Smooth muscle cell (in vitro differentiated cells): ENCODE data around the gene DPYD. TPM values are rescaled to one million over a fixed set of nuclear protein-coding genes. Genes with fewer than 3 reads are reported as not detected.

Source experiments
- DNase-seq: peaks from one replicate; lab custom pipeline; 2025; ENCODE audit not compliant: unreplicated experiment; lab: John Stamatoyannopoulos, UW
- H2AFZ ChIP-seq: fragments of 200-600 bp; sonication (generic); 2 replicates; pipeline ENCODE4 v1.6.0; 2016; ENCODE audit warnings: antibody characterized with exemption, low read depth, mild to moderate bottlenecking
- H3F3A ChIP-seq: fragments of 200-600 bp; sonication (generic); 2 replicates; pipeline ENCODE4 v1.6.0; 2017; ENCODE audit warnings: antibody characterized with exemption, low read depth
- H3K27ac ChIP-seq: fragments of 200-600 bp; sonication (generic); 2 replicates; pipeline ENCODE4 v1.5.1; 2016; ENCODE audit warnings: low read depth, mild to moderate bottlenecking
- H3K27me3 ChIP-seq: fragments of 200-600 bp; sonication (generic); 2 replicates; pipeline ENCODE4 v1.6.1; 2016; ENCODE audit warnings: low read depth, mild to moderate bottlenecking
- H3K36me3 ChIP-seq: fragments of 200-600 bp; sonication (generic); 2 replicates; pipeline ENCODE4 v1.5.1; 2016; ENCODE audit warnings: low read depth
- H3K4me1 ChIP-seq: fragments of 200-600 bp; sonication (generic); 2 replicates; pipeline ENCODE4 v1.5.1; 2016; ENCODE audit warnings: low read depth
- H3K4me2 ChIP-seq: fragments of 200-600 bp; sonication (generic); 2 replicates; pipeline ENCODE4 v1.6.0; 2016; ENCODE audit warnings: mild to moderate bottlenecking
- H3K4me3 ChIP-seq: fragments of 200-600 bp; sonication (generic); 2 replicates; pipeline ENCODE4 v1.5.1; 2016; ENCODE audit warnings: mild to moderate bottlenecking
- H3K79me2 ChIP-seq: fragments of 200-600 bp; sonication (generic); 2 replicates; pipeline ENCODE4 v1.6.0; 2016; ENCODE audit warnings: low read depth, mild to moderate bottlenecking
- H3K9ac ChIP-seq: fragments of 200-600 bp; sonication (generic); 2 replicates; pipeline ENCODE4 v1.6.0; 2016; ENCODE audit warnings: low read depth
- H3K9me3 ChIP-seq: fragments of 200-600 bp; sonication (generic); replicated peaks from 2 replicates; pipeline ENCODE4 v1.5.1; 2016; ENCODE audit warnings: low read depth
- H4K20me1 ChIP-seq: fragments of 200-600 bp; sonication (generic); 2 replicates; pipeline ENCODE4 v1.6.0; 2016; ENCODE audit warnings: low read depth
- WGBS: methylation state at CpG from one replicate; pipeline ENCODE4 v1.1.7; 2016; ENCODE audit warnings: low lambda C conversion rate; 5-methylcytosine and 5-hydroxymethylcytosine counted together
- polyA plus RNA-seq: library from polyadenylated mRNA; unstranded; fragments of >200 nt; fragmentation: Nextera tagmentation; extraction: Ambion mirVana; gene quantifications from 2 replicates; pipeline ENCODE4 v1.2.1, GENCODE V29; 2016
- total RNA-seq: library from RNA; depleted of rRNA; stranded (reverse); fragments of >200 nt; gene quantifications from 2 replicates; pipeline ENCODE4 v1.2.3, GENCODE V29; 2014
- TF ChIP-seq, protein P1 (sequence below): fragments of 200-600 bp; sonication (generic); IDR thresholded peaks from 2 replicates; pipeline ENCODE4 v1.5.1; 2017; ENCODE audit warnings: borderline replicate concordance, mild to moderate bottlenecking, antibody characterized with exemption; ENCODE audit not compliant: insufficient read depth, poor library complexity, severe bottlenecking

DPYD gene
- total and polyA plus RNA-seq, 2 experiments from 2014 or later, result 1.8 to 2.0 TPM

DNA sequence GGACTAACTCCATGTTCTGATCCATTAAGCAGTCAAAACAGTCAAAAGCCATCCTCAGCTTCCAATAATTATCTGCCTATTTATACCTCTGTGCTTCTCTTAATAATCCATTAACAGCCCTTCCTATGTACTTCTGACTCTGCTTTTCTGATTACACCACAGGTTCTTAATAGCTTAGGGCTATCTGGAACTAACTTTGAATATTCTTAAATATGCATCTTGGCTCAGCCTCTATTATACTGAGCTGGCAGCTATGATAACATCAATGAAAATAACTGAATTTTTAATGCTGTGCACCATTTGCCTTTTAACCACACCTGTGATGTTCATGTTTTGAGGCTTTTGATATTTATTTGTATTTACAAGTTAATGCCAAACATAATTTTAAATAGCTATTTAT is 175.9 kb downstream of the DPYD start:
- H3K36me3 ChIP-seq, result no peaks in the 10 kb centered on the region
- DNase-seq, result no peak
- H4K20me1 ChIP-seq, result no peaks in the 10 kb centered on the region
- no peak overlapping the region for H3K4me3 ChIP-seq
- no peaks in the 10 kb centered on the region for H3F3A ChIP-seq
- no peaks in the 10 kb centered on the region for H3K79me2 ChIP-seq
- H3K27me3 ChIP-seq, result no peaks in the 10 kb centered on the region
- H3K9me3 ChIP-seq, result no peaks in the 10 kb centered on the region
- H3K27ac ChIP-seq, result no peak overlapping the region
- H3K9ac ChIP-seq, result no peak overlapping the region
- H3K4me1 ChIP-seq, result no peaks in the 10 kb centered on the region
- no peak overlapping the region for H2AFZ ChIP-seq
- H3K4me2 ChIP-seq, result no peak overlapping the region
- TF ChIP-seq, protein P1, sequence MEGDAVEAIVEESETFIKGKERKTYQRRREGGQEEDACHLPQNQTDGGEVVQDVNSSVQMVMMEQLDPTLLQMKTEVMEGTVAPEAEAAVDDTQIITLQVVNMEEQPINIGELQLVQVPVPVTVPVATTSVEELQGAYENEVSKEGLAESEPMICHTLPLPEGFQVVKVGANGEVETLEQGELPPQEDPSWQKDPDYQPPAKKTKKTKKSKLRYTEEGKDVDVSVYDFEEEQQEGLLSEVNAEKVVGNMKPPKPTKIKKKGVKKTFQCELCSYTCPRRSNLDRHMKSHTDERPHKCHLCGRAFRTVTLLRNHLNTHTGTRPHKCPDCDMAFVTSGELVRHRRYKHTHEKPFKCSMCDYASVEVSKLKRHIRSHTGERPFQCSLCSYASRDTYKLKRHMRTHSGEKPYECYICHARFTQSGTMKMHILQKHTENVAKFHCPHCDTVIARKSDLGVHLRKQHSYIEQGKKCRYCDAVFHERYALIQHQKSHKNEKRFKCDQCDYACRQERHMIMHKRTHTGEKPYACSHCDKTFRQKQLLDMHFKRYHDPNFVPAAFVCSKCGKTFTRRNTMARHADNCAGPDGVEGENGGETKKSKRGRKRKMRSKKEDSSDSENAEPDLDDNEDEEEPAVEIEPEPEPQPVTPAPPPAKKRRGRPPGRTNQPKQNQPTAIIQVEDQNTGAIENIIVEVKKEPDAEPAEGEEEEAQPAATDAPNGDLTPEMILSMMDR, result no peak

DNA sequence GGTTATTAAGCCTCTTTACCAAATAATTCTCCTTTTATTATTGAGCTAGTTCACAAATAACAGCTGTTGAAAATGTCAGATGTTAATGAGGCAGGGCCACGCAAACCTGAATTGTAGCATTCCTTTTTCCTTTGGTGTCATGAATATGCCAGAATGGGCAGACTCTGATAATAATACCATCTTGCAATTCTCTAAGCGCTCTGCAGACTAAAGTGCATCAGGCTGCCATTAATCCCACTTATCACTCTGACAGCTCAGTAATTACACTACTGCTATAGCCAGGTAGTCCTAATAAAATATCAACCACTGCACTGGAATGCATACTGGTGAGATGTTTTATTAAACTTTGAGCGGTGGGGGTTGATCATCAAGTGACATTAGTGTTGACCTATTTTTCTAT is 177.7 kb downstream of the DPYD start:
- Histone ChIP-seq H3K36me3 (no peaks in the 10 kb centered on the region), H4K20me1 (no peaks in the 10 kb centered on the region), H3K79me2 (no peaks in the 10 kb centered on the region), H3K4me2 (no peak overlapping the region), H3K27me3 (no peaks in the 10 kb centered on the region), H2AFZ (no peak overlapping the region), H3K4me1 (peaks cover 10% of the 10 kb centered on the region), H3K9me3 (no peaks in the 10 kb centered on the region), H3K27ac (no peak overlapping the region), H3K4me3 (no peak overlapping the region), H3F3A (no peaks in the 10 kb centered on the region), H3K9ac (no peak overlapping the region)
- TF ChIP-seq, protein P1, result no peak
- WGBS, result 64% methylated on average over 3 of the region's 3 CpGs
- DNase-seq, result no peak

DNA sequence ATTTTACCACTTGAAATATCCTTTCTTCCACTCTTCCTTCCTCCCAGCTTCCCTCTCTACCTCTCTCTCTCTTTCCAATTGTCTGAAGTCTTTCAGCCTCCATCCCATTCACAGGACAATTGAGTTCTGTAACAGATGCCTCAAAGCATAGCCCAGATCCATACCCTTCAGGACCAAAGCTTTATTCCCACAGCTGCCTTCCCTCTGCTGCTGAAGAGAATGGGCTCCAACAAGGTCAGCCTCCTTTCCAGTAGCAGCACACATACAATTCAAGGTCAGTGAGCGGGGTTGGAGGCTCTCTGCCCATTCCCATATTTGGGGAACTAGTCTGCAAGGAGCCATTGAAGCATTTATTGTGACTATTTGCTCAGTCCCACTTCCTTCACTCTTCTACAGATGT is 179.9 kb downstream of the DPYD start:
- 86% methylated on average over 1 of the region's 1 CpG for WGBS
- DNase-seq, result no peak
- Histone ChIP-seq H3K36me3 (no peaks in the 10 kb centered on the region), H3K79me2 (no peaks in the 10 kb centered on the region), H4K20me1 (no peaks in the 10 kb centered on the region), H3K27me3 (no peaks in the 10 kb centered on the region), H3K9ac (no peak overlapping the region), H3K9me3 (no peaks in the 10 kb centered on the region), H3F3A (no peaks in the 10 kb centered on the region), H3K4me1 (peaks cover 10% of the 10 kb centered on the region), H2AFZ (no peak overlapping the region), H3K4me3 (no peak overlapping the region), H3K4me2 (no peak overlapping the region), H3K27ac (no peak overlapping the region)
- TF ChIP-seq, protein P1, result no peak

DNA sequence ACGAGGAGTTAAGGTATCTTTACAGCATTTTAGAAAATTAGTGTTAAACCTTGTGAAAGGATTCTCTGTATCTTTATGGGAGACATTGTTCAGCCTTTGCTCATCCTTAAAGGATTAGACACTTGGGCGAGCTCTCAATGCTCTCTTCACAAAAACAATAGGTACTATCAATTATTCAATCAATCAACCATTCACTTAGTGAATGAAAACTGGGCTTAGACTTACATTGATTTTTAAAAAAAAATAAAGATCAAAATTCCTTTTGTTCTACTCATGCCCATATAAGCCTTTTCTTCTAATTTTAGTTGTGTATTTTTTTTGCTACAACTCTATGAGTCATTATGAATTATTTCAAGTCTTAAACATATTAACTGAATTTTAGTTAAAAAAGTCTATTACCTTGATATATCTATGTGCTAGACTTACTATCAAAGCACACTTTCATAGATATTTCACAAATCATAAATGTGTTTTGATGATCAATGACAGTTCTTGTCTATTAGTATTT is 181.2 kb downstream of the DPYD start:
- Histone ChIP-seq H2AFZ (no peak overlapping the region), H3K9me3 (no peaks in the 10 kb centered on the region), H3K36me3 (no peaks in the 10 kb centered on the region), H3K4me2 (no peak overlapping the region), H3K4me1 (peaks cover 10% of the 10 kb centered on the region), H3F3A (no peaks in the 10 kb centered on the region), H4K20me1 (no peaks in the 10 kb centered on the region), H3K4me3 (no peak overlapping the region), H3K79me2 (no peaks in the 10 kb centered on the region), H3K9ac (no peak overlapping the region), H3K27ac (no peak overlapping the region), H3K27me3 (no peaks in the 10 kb centered on the region)
- TF ChIP-seq, protein P1, result no peak
- WGBS, result 63% methylated on average over 2 of the region's 2 CpGs
- no peak for DNase-seq
